ENCODE measurements around the gene SARM1. TPM values are rescaled to one million over a fixed set of nuclear protein-coding genes. Genes with fewer than 3 reads are reported as not detected.

Gene SARM1
- total and polyA plus RNA-seq, 2 of the 8 experiments (the other 6 are each of a cell fraction or from before 2014, with no cell fraction given) = 5.8 to 9.2 TPM

DNA sequence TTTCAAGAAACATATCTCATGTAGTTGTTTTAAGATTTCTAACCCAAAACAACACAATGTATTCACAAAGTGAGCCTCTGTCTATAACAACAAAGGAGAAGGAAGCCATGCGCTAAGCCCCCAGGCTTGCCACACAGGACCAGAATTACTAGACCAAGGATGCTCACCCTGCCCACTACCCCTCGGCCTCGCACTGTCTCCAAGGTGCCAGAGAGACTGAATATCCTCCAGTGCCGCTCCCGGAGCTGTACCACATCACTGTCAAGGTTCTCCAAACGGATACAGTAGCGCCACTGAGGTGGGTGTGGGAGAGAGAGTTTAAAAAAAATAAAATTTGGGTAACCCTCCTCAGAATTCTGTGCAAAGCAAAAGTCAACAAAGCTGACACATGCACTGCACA, 21.2 kb upstream of the SARM1 start:
- H3K18ac ChIP-seq (ENCODE audit: extremely low read depth, low read length) = no peak overlapping the region
- no peaks in the 10 kb centered on the region for H3K23me2 ChIP-seq (ENCODE audit: low read depth, low read length)
- peaks cover 8 to 12% of the 10 kb centered on the region in 2 experiments for H4K20me1 ChIP-seq (replicated peaks in 1 of 2; ENCODE audit: control insufficient read depth in 1 of 2, insufficient read depth in 2 of 2, low read length in 2 of 2)
- no peak overlapping the region for H3K27ac ChIP-seq (ENCODE audit: low read depth, low read length)
- 93% methylated on average over 7 of the region's 7 CpGs; no CpG with 5 or more reads in 1 of the 2 experiments for WGBS, 2 experiments (ENCODE audit: extremely low coverage in 1 of 2, insufficient coverage in 1 of 2, insufficient read length in 1 of 2, insufficient replicate concordance in 2 of 2, low coverage in 1 of 2, low lambda C conversion rate in 2 of 2, missing lambda C conversion rate in 1 of 2)
- no peak overlapping the region for H3K9ac ChIP-seq (replicated peaks in 1 of 4; ENCODE audit: extremely low read depth in 1 of 4, low read depth in 3 of 4, low read length in 3 of 4)
- H4K8ac ChIP-seq (ENCODE audit: extremely low read depth, insufficient read depth, low read length) = no peak overlapping the region
- H2BK20ac ChIP-seq (ENCODE audit: low read length) = no peak overlapping the region
- FAIRE-seq (no peak), DNase-seq (ENCODE audit: low read depth in 1 of 2, low spot score in 2 of 2) (no peak)
- H3K79me2 ChIP-seq (ENCODE audit: control insufficient read depth in 1 of 2, insufficient read depth in 2 of 2, low read length in 2 of 2) = no peaks in the 10 kb centered on the region
- H3K23ac ChIP-seq (ENCODE audit: insufficient read length) = no peak overlapping the region
- no peaks in the 10 kb centered on the region for H3K79me1 ChIP-seq (ENCODE audit: low read depth, low read length)
- H2BK120ac ChIP-seq (replicated peaks; ENCODE audit: low read depth, low read length) = no peak overlapping the region
- no peak overlapping the region for H3K4me3 ChIP-seq (ENCODE audit: extremely low read depth in 1 of 4, insufficient read depth in 2 of 4, low read depth in 3 of 4, low read length in 4 of 4)
- no peak overlapping the region for H3K56ac ChIP-seq (replicated peaks; ENCODE audit: insufficient read length, low read depth, low read length)
- TF ChIP-seq TAF1 (IDR thresholded peaks at IDR 0.05; ENCODE audit: low read depth, low read length) = no peak
- TF ChIP-seq, protein P1, sequence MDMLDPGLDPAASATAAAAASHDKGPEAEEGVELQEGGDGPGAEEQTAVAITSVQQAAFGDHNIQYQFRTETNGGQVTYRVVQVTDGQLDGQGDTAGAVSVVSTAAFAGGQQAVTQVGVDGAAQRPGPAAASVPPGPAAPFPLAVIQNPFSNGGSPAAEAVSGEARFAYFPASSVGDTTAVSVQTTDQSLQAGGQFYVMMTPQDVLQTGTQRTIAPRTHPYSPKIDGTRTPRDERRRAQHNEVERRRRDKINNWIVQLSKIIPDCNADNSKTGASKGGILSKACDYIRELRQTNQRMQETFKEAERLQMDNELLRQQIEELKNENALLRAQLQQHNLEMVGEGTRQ (IDR thresholded peaks at IDR 0.05; ENCODE audit: low read length) = no peak
- TF ChIP-seq TEAD4 (IDR thresholded peaks at IDR 0.05; ENCODE audit: low read depth, low read length) = no peak
- no peak overlapping the region for H2BK15ac ChIP-seq (ENCODE audit: low read length)
- peaks cover 0 to 4% (median 0%) of the 10 kb centered on the region in 4 experiments; a peak in 3 of 7 replicates for H3K4me1 ChIP-seq (replicated peaks in 1 of 4; ENCODE audit: control insufficient read depth in 3 of 4, insufficient read depth in 4 of 4, low read length in 3 of 4)
- no peak overlapping the region for H4K5ac ChIP-seq (ENCODE audit: insufficient read length, low read depth, low read length)
- peaks cover 31 to 68% (median 54%) of the 10 kb centered on the region in 4 experiments for H3K36me3 ChIP-seq (ENCODE audit: control insufficient read depth in 2 of 4, insufficient read depth in 4 of 4, low read length in 3 of 4)
- H2AFZ ChIP-seq (ENCODE audit: low read length) = no peak overlapping the region
- no peak overlapping the region for H4K91ac ChIP-seq (replicated peaks; ENCODE audit: insufficient read length, low read length)
- ChIA-PET POLR2A (ENCODE audit: partially characterized antibody) (interaction anchor here (1.4 to 9.7 kb wide), 3 partner anchors 6 to 20 kb away, joined by 3 to 92 read pairs (median 4); partner anchors contain the start of genes POLDIP2, TNFAIP1 and VTN), CTCF (ENCODE audit: partially characterized antibody) (interaction anchor here (0.6 to 1.3 kb wide), 2 partner anchors 36 to 197 kb away, joined by 3 read pairs; no protein-coding TSS in a partner anchor)
- H3K4me2 ChIP-seq (ENCODE audit: insufficient read depth in 1 of 2, low read depth in 2 of 2, low read length in 2 of 2) = no peak overlapping the region
- H3K27me3 ChIP-seq (replicated peaks in 1 of 4; ENCODE audit: control insufficient read depth in 3 of 4, extremely low read depth in 1 of 4, insufficient read depth in 3 of 4, low read length in 3 of 4) = no peaks in the 10 kb centered on the region
- H3K4ac ChIP-seq (replicated peaks; ENCODE audit: insufficient read length, low read depth, low read length) = no peak overlapping the region
- no peaks in the 10 kb centered on the region for H3K9me3 ChIP-seq (ENCODE audit: insufficient read depth in 2 of 2, low read depth in 1 of 2, low read length in 1 of 2)
- no peak overlapping the region for H3K14ac ChIP-seq (ENCODE audit: insufficient read length)
- no peak overlapping the region for H2BK5ac ChIP-seq (ENCODE audit: low read depth, low read length)
- no peak overlapping the region for H2AK5ac ChIP-seq (ENCODE audit: low read depth, low read length)
- H2BK12ac ChIP-seq (ENCODE audit: low read depth, low read length) = no peak overlapping the region

Data from H1 (cell line).